Tibial nerve (tissue), 3 donors: ENCODE measurements around the gene ZNF763.

Experiments
- CTCF ChIP-seq, 5 experiments: fragments of 200-600 bp in 3 of 5; fragments of 450-650 bp in 2 of 5; sonication (generic) in 3 of 5; IDR thresholded peaks; one replicate each; pipeline ENCODE4 v1.5.1; 2016 to 2019; ENCODE audit warnings: antibody characterized with exemption in 5 of 5, mild to moderate bottlenecking in 3 of 5, moderate library complexity in 2 of 5
- POLR2A ChIP-seq, 2 donors: fragments of 450-650 bp; IDR thresholded peaks; one replicate each; pipeline ENCODE4 v1.6.1; 2017; ENCODE audit warnings: antibody characterized with exemption in 2 of 2, mild to moderate bottlenecking in 2 of 2, moderate library complexity in 2 of 2

GRCh38 chr19:11971041-11971440 is 6.2 kb downstream of the ZNF763 start:
- TF ChIP-seq CTCF (IDR thresholded peaks at IDR 0.05) (no peak), POLR2A (IDR thresholded peaks at IDR 0.05) (no peak)
